Body of pancreas (tissue), 4 donors: ENCODE results near the gene CNST.

Experiments used
- CTCF ChIP-seq, 7 experiments: fragments of 450-650 bp in 4 of 7; fragments of 200-600 bp in 3 of 7; sonication (generic) in 3 of 7; IDR thresholded peaks; one replicate each; pipeline ENCODE4 v1.5.1; 2016 to 2019; ENCODE audit warnings: antibody characterized with exemption in 7 of 7
- POLR2A ChIP-seq, 3 donors: fragments of 450-650 bp; IDR thresholded peaks; one replicate each; pipeline ENCODE4 v1.6.1; 2016; ENCODE audit warnings: antibody characterized with exemption in 3 of 3, mild to moderate bottlenecking in 2 of 3

DNA sequence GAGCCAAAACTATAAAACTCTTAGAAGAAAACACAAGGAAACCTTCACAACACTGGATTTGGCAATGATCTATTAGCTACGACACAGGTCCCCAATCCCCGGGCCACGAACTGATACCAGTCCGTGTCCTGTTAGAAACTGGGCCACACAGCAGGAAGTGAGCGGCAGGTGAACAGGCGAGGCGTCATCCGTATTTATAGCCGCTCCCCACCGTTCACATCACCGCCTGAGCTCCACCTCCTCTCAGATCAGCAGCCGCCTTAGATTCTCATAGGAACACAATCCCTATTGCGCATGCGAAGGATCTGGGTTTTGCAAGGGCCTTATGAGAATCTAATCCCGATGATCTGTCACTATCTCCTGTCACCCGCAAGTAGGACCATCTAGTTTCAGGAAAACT is 12.1 kb upstream of the CNST start:
- TF ChIP-seq CTCF (IDR thresholded peaks at IDR 0.05) (no peak), POLR2A (IDR thresholded peaks at IDR 0.05) (no peak)
